GM12875 (cell line): ENCODE measurements around the gene MED15.

Experiments
- H3K4me3 ChIP-seq: one replicate; pipeline ENCODE4 v1.5.1; 2011; ENCODE audit warnings: low read depth, low read length, control low read depth
- TF ChIP-seq, protein P1 (sequence below): IDR thresholded peaks from 2 replicates; pipeline ENCODE4 v1.5.1; 2011; ENCODE audit warnings: low read depth, mild to moderate bottlenecking, control low read depth, inconsistent platforms, low read length, moderate library complexity, borderline replicate concordance; ENCODE audit not compliant: insufficient read depth

MED15 gene

GRCh38 chr22:20601308-20601707, 93.9 kb downstream of the MED15 start:
- TF ChIP-seq, protein P1, sequence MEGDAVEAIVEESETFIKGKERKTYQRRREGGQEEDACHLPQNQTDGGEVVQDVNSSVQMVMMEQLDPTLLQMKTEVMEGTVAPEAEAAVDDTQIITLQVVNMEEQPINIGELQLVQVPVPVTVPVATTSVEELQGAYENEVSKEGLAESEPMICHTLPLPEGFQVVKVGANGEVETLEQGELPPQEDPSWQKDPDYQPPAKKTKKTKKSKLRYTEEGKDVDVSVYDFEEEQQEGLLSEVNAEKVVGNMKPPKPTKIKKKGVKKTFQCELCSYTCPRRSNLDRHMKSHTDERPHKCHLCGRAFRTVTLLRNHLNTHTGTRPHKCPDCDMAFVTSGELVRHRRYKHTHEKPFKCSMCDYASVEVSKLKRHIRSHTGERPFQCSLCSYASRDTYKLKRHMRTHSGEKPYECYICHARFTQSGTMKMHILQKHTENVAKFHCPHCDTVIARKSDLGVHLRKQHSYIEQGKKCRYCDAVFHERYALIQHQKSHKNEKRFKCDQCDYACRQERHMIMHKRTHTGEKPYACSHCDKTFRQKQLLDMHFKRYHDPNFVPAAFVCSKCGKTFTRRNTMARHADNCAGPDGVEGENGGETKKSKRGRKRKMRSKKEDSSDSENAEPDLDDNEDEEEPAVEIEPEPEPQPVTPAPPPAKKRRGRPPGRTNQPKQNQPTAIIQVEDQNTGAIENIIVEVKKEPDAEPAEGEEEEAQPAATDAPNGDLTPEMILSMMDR, result no peak
- no peak overlapping the region for H3K4me3 ChIP-seq

- TF ChIP-seq, protein P1, result no peak
- H3K4me3 ChIP-seq, result no peak overlapping the region
Observed at GRCh38 chr22:20602609-20603164, 95.3 kb downstream of the MED15 start.

- TF ChIP-seq, protein P1, result no peak
- no peak overlapping the region for H3K4me3 ChIP-seq
Observed at GRCh38 chr22:20604092-20604747, 96.8 kb downstream of the MED15 start.

DNA sequence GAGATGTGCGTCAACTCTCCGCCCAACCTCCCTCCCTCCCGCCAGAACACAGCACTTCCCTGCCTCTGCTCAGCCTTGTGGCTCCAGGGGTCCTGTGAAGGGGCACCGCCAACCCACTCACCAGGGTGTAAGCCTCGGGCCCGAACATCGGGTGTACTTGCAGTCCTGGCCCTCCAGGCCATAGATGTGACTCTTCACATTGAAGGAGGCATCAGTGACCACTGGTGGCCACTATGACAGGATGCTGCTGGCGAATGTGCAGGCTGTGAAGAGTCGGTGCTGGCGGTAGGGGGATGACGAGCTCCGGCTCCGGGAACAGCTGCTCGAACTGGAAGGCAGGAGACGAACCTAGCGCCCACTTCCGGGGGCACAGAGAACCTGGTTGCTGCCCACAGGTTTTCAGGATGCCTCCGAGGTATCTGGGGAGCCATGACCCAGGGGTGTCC, 97.4 kb downstream of the MED15 start:
- no peak overlapping the region for H3K4me3 ChIP-seq
- TF ChIP-seq, protein P1, result no peak

DNA sequence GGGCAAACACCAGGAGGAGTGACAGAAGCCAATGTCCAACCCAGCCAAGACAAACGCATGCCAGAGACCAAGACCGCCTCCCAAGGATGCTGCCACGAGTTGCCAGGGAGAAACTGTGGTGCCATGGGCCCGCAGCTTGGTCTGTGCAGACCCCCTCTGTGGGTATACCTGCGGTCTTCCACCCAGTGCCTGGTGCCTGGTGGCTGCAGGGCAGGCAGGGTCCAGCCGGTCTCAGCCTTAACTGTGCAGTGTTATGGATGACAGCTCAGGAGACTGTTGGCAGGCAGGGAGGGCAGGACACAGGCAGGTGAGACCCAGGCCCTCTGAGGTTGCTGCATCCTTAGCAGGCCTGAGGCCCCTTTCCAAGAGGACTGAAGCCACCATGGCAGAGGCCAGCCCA, 97.9 kb downstream of the MED15 start:
- H3K4me3 ChIP-seq, result no peak overlapping the region
- TF ChIP-seq, protein P1, result no peak

DNA sequence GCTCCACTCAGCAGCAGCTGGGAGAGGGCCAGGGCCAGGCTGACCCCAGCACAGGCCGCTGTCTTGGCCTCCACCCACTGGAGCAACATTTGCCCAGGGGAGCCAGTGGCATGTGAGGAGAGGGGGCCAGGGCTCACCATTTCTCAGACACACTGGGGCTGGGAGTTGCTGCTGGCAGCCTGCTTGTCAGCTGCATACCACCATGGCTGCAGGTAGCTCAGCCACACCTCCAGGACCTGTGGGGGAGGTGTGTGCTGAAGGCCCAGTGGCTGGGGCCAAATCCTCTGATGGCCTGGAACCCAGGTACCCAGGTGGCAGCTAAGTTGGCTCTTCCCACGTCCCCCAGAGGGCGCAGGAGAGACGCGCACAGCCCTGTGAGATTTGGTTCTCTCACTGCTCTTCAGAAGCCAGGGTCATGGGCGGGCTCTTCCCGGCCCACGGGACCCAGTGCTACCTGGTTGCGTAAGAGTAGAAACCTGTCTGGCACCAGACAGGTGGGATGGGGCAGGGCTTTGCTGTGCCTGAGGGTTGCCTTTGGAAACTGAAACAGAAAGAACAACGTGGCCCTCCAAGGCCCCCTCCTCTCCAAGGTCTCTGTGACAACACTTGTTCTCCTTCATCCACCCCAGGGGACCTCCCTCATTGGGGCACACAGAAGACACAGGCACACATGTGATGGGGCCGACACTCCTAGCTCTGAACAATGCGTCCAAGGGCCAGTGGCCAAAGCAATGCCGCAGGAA, 98.8 kb downstream of the MED15 start:
- TF ChIP-seq, protein P1, result peak; percentile 92
- H3K4me3 ChIP-seq, result no peak overlapping the region
